ENCODE data around the gene PRDX5. TPM values are rescaled to one million over a fixed set of nuclear protein-coding genes. Genes with fewer than 3 reads are reported as not detected.

PRDX5 gene
- total RNA-seq, 3 donors from 2014 or later, result 78.3 to 96.8 (median 81.0) TPM

GRCh38 chr11:64296830-64297698 is 20.9 kb upstream of the PRDX5 start:
- Mint-ChIP-seq H3K36me3 (ENCODE audit: insufficient read depth) (no peaks in the 10 kb centered on the region), H3K27me3 (ENCODE audit: low read depth) (peaks cover 82% of the 10 kb centered on the region), H3K4me1 (ENCODE audit: low read depth) (peaks cover 20% of the 10 kb centered on the region), H3K4me3 (no peak overlapping the region), H3K9me3 (no peaks in the 10 kb centered on the region)
- no peak for ATAC-seq
- DNase-seq, result no peak

- Mint-ChIP-seq H3K36me3 (ENCODE audit: insufficient read depth) (no peaks in the 10 kb centered on the region), H3K4me3 (no peak overlapping the region), H3K9me3 (no peaks in the 10 kb centered on the region), H3K27me3 (ENCODE audit: low read depth) (peaks cover 79% of the 10 kb centered on the region), H3K4me1 (ENCODE audit: low read depth) (peaks cover 20% of the 10 kb centered on the region)
- ATAC-seq (no peak), DNase-seq (no peak)
These were observed 20.1 kb upstream of the PRDX5 start for GRCh38 chr11:64297699-64298358.

GRCh38 chr11:64298966-64299846 is 18.7 kb upstream of the PRDX5 start:
- peaks cover 65% of the 10 kb centered on the region for H3K27me3 Mint-ChIP-seq (ENCODE audit: low read depth)
- ATAC-seq (no peak), DNase-seq (no peak)
- peaks cover 24% of the 10 kb centered on the region for H3K4me1 Mint-ChIP-seq (ENCODE audit: low read depth)
- H3K9me3 Mint-ChIP-seq, result no peaks in the 10 kb centered on the region
- H3K4me3 Mint-ChIP-seq, result peak overlapping the region; percentile 13
- no peaks in the 10 kb centered on the region for H3K36me3 Mint-ChIP-seq (ENCODE audit: insufficient read depth)

- Mint-ChIP-seq H3K27me3 (ENCODE audit: low read depth) (peaks cover 59% of the 10 kb centered on the region), H3K4me3 (peak within 1 kb of the TSS; percentile 66), H3K4me1 (ENCODE audit: low read depth) (peaks cover 28% of the 10 kb centered on the region), H3K9me3 (no peaks in the 10 kb centered on the region), H3K36me3 (ENCODE audit: insufficient read depth) (no peaks in the 10 kb centered on the region)
- ATAC-seq (no peak), DNase-seq (no peak)
These were observed 17.9 kb upstream of the PRDX5 start, which contains the start of gene CATSPERZ for GRCh38 chr11:64299847-64300648. CATSPERZ (plus strand) TSS chr11:64300358; CDS start chr11:64300411, 53 bp downstream.

- no peaks in the 10 kb centered on the region for H3K9me3 Mint-ChIP-seq
- peaks cover 33% of the 10 kb centered on the region for H3K4me1 Mint-ChIP-seq (ENCODE audit: low read depth)
- H3K27me3 Mint-ChIP-seq (ENCODE audit: low read depth), result peaks cover 27% of the 10 kb centered on the region
- ATAC-seq, result no peak
- H3K36me3 Mint-ChIP-seq (ENCODE audit: insufficient read depth), result peaks cover 7% of the 10 kb centered on the region
- no peak overlapping the region for H3K4me3 Mint-ChIP-seq
- no peak for DNase-seq
These were observed 14.6 kb upstream of the PRDX5 start for GRCh38 chr11:64303109-64304031.

GRCh38 chr11:64304032-64304315 is 13.9 kb upstream of the PRDX5 start:
- no peak for ATAC-seq
- peak overlapping the region; percentile 88 for H3K4me3 Mint-ChIP-seq
- no peaks in the 10 kb centered on the region for H3K9me3 Mint-ChIP-seq
- no peak for DNase-seq
- peaks cover 21% of the 10 kb centered on the region for H3K27me3 Mint-ChIP-seq (ENCODE audit: low read depth)
- H3K4me1 Mint-ChIP-seq (ENCODE audit: low read depth), result peaks cover 33% of the 10 kb centered on the region
- peaks cover 7% of the 10 kb centered on the region for H3K36me3 Mint-ChIP-seq (ENCODE audit: insufficient read depth)

GRCh38 chr11:64304316-64305072 is 13.4 kb upstream of the PRDX5 start:
- DNase-seq (peak; percentile 96), ATAC-seq (peak; percentile 35 to 37)
- peak overlapping the region; percentile 88 for H3K4me3 Mint-ChIP-seq
- peaks cover 33% of the 10 kb centered on the region for H3K4me1 Mint-ChIP-seq (ENCODE audit: low read depth)
- H3K36me3 Mint-ChIP-seq (ENCODE audit: insufficient read depth), result peaks cover 7% of the 10 kb centered on the region
- no peaks in the 10 kb centered on the region for H3K9me3 Mint-ChIP-seq
- H3K27me3 Mint-ChIP-seq (ENCODE audit: low read depth), result peaks cover 19% of the 10 kb centered on the region

- Mint-ChIP-seq H3K4me3 (peak within 1 kb of the TSS; percentile 99), H3K4me1 (ENCODE audit: low read depth) (peaks cover 31% of the 10 kb centered on the region), H3K9me3 (no peaks in the 10 kb centered on the region), H3K27me3 (ENCODE audit: low read depth) (peaks cover 12% of the 10 kb centered on the region), H3K36me3 (ENCODE audit: insufficient read depth) (peaks cover 7% of the 10 kb centered on the region)
- DNase-seq (peak; percentile 100), ATAC-seq (peak; percentile 78 to 80)
These were observed 12.7 kb upstream of the PRDX5 start, which contains the start of gene ESRRA for GRCh38 chr11:64305075-64305690. ESRRA (plus strand) TSS chr11:64305524; CDS start chr11:64307180, 1,656 bp downstream.

GRCh38 chr11:64305691-64306562 is 12.0 kb upstream of the PRDX5 start:
- DNase-seq, result peak; percentile 70
- peaks cover 25% of the 10 kb centered on the region for H3K4me1 Mint-ChIP-seq (ENCODE audit: low read depth)
- H3K36me3 Mint-ChIP-seq (ENCODE audit: insufficient read depth), result peaks cover 7% of the 10 kb centered on the region
- peaks cover 5% of the 10 kb centered on the region for H3K27me3 Mint-ChIP-seq (ENCODE audit: low read depth)
- peak; percentile 17 to 19 for ATAC-seq
- no peaks in the 10 kb centered on the region for H3K9me3 Mint-ChIP-seq
- peak overlapping the region; percentile 99 for H3K4me3 Mint-ChIP-seq

GRCh38 chr11:64306563-64306875 is 11.4 kb upstream of the PRDX5 start:
- Mint-ChIP-seq H3K27me3 (ENCODE audit: low read depth) (peaks cover 4% of the 10 kb centered on the region), H3K9me3 (no peaks in the 10 kb centered on the region), H3K4me3 (peak overlapping the region; percentile 99), H3K36me3 (ENCODE audit: insufficient read depth) (peaks cover 7% of the 10 kb centered on the region), H3K4me1 (ENCODE audit: low read depth) (peaks cover 26% of the 10 kb centered on the region)
- ATAC-seq, result no peak
- no peak for DNase-seq

- ATAC-seq (no peak), DNase-seq (no peak)
- Mint-ChIP-seq H3K4me1 (ENCODE audit: low read depth) (peaks cover 26% of the 10 kb centered on the region), H3K9me3 (no peaks in the 10 kb centered on the region), H3K4me3 (peak overlapping the region; percentile 99), H3K36me3 (ENCODE audit: insufficient read depth) (peaks cover 7% of the 10 kb centered on the region), H3K27me3 (ENCODE audit: low read depth) (peaks cover under 1% of the 10 kb centered on the region)
These were observed 10.9 kb upstream of the PRDX5 start for GRCh38 chr11:64306876-64307622.
